LNCAP (cell line): ENCODE measurements around the gene PRKCZ.

ENCODE experiments used
- TF ChIP-seq, protein P1 (sequence below): fragments of 450-650 bp; IDR thresholded peaks from 2 replicates; pipeline ENCODE4 v1.5.1; 2017; ENCODE audit warnings: mild to moderate bottlenecking

Gene PRKCZ

DNA sequence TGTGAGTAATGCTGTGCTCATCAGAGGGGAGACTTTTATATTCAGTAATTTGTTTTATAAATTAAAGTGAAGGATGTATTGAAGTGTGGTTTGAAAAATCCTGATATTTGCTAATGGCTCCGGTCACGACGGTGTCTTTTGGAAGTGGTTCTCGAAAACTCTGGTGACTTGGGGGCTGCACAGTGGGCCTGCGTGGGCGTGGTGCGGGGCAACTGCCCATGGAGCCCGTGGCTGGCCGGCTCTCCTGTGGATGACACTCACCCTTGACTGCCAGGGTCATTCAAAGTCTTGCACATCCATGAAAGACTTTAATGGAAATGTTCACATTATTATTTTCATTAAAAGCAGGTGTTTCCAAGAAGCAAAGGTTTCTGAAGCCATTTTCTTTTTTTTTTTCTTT lies 136.7 kb downstream of the PRKCZ start:
- TF ChIP-seq, protein P1, sequence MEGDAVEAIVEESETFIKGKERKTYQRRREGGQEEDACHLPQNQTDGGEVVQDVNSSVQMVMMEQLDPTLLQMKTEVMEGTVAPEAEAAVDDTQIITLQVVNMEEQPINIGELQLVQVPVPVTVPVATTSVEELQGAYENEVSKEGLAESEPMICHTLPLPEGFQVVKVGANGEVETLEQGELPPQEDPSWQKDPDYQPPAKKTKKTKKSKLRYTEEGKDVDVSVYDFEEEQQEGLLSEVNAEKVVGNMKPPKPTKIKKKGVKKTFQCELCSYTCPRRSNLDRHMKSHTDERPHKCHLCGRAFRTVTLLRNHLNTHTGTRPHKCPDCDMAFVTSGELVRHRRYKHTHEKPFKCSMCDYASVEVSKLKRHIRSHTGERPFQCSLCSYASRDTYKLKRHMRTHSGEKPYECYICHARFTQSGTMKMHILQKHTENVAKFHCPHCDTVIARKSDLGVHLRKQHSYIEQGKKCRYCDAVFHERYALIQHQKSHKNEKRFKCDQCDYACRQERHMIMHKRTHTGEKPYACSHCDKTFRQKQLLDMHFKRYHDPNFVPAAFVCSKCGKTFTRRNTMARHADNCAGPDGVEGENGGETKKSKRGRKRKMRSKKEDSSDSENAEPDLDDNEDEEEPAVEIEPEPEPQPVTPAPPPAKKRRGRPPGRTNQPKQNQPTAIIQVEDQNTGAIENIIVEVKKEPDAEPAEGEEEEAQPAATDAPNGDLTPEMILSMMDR, result no peak

DNA sequence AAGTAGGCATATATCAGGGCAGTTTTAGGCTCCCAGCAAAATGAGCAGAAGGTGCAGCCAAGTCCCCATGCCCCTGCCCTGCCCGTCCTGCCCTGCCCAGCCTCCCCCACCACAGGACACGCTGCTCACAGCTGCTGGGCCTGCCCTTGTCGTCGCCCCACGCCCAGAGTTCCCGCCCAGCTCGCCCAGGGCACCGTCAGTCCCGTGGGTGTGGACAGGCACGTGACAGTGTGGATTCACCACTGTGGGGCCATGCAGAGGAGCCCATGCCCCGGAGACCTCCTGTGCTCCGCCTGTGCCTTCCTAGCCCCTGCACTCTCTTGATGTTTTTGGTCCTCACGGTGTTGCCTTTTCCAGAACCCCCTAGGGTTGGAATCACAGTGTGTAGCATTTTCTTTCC lies 137.4 kb downstream of the PRKCZ start:
- TF ChIP-seq, protein P1, result no peak

- TF ChIP-seq, protein P1, result no peak
Measured at GRCh38 chr1:2188336-2188735, 138.1 kb downstream of the PRKCZ start.

GRCh38 chr1:2189459-2190425 lies 139.5 kb downstream of the PRKCZ start:
- TF ChIP-seq, protein P1, result no peak

- TF ChIP-seq, protein P1, result no peak
Measured at GRCh38 chr1:2190491-2190976, 140.3 kb downstream of the PRKCZ start.

DNA sequence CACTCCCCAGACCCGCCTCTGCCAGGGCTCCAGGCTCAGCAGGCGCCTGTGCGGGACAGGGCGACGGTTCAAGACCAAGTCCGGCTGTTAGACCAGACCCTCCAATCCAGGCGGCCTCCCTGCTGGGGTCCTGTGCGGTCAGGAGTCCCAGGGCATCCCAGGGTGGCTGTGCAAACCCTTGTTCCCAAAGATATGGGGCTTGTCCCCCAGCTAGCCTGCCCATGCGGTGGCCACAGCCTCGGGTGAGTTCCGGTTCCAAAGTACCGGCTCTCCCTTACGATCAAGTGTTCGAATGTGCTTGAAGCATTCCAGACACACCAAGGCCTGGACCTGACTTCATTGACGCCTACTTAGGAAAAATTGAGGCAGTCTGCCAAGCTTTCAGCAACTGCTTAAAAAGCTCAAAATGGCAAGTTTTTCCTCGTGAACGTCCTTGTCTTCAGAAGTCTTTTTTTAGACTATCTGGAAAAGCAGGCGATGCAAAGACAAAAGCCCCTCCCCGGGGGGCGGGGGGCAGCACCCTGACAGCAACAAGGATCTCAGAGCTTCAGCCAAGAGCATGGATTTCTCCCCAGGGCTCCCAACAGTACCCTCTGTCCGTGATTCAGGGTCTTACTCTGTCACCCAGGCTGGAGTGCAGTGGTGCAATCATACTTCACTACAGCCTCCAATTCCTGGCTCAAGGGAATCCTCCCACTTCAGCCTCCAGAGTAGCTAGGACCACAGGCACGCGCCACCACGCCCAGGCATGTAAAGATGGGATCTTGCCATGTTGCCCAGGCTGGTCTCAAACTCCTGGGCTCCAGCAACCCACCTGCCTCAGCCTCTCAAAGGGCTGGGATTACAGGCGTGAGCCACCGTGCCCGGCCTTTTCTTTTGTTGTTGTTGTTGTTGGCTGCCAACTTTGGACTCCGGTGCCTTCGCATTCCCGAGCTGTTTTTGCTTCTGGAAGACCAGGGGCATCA lies 142.1 kb downstream of the PRKCZ start:
- TF ChIP-seq, protein P1, result no peak
